Mesenchymal stem cell (in vitro differentiated cells and primary cell): ENCODE results near the gene SMARCD3.

Experiments used
- DNase-seq: peaks from one replicate; pipeline ENCODE4 v3.0.0-alpha.2; 2013
- H2AFZ ChIP-seq: one replicate; pipeline ENCODE4 v1.6.1; 2013; ENCODE audit warnings: low read depth, mild to moderate bottlenecking, control low read depth, inconsistent platforms, low read length, moderate library complexity
- H2AK5ac ChIP-seq: 2 replicates; pipeline ENCODE4 v1.6.1; 2013; ENCODE audit warnings: low read length, moderate library complexity, mild to moderate bottlenecking, inconsistent platforms; ENCODE audit not compliant: severe bottlenecking
- H2BK120ac ChIP-seq: one replicate; pipeline ENCODE4 v1.6.1; 2013; ENCODE audit warnings: low read depth, mild to moderate bottlenecking, inconsistent platforms, low read length, moderate library complexity
- H2BK12ac ChIP-seq, 2 experiments: one replicate each; pipeline ENCODE4 v1.6.1; 2013; ENCODE audit warnings: inconsistent platforms in 2 of 2, low read length in 2 of 2, mild to moderate bottlenecking in 2 of 2, moderate library complexity in 2 of 2, control low read depth in 1 of 2
- H2BK15ac ChIP-seq: one replicate; pipeline ENCODE4 v1.6.1; 2013; ENCODE audit warnings: mild to moderate bottlenecking, low read depth, inconsistent platforms; ENCODE audit not compliant: poor library complexity, severe bottlenecking
- H2BK5ac ChIP-seq: 2 replicates; pipeline ENCODE4 v1.6.1; 2013; ENCODE audit warnings: low read depth, mild to moderate bottlenecking, low read length, control low read depth, inconsistent platforms; ENCODE audit not compliant: poor library complexity, severe bottlenecking
- H3K14ac ChIP-seq, 2 experiments: one replicate each; pipeline ENCODE4 v1.6.1; 2013; ENCODE audit warnings: inconsistent platforms in 2 of 2, low read length in 2 of 2, control low read depth in 1 of 2, mild to moderate bottlenecking in 1 of 2, moderate library complexity in 1 of 2
- H3K18ac ChIP-seq, 2 experiments: one replicate each; pipeline ENCODE4 v1.6.1; 2013; ENCODE audit warnings: inconsistent platforms in 2 of 2, low read length in 2 of 2, control low read depth in 1 of 2, low read depth in 1 of 2, mild to moderate bottlenecking in 1 of 2
- H3K23ac ChIP-seq, 2 experiments: one replicate each; pipeline ENCODE4 v1.6.1; 2013; ENCODE audit warnings: inconsistent platforms in 2 of 2, low read length in 2 of 2, mild to moderate bottlenecking in 2 of 2, moderate library complexity in 2 of 2, control low read depth in 1 of 2
- H3K27ac ChIP-seq: 2 replicates; pipeline ENCODE4 v1.5.1; 2013; ENCODE audit warnings: mild to moderate bottlenecking, moderate library complexity, low read length, control low read depth, inconsistent platforms; ENCODE audit not compliant: poor library complexity, severe bottlenecking
- H3K27me3 ChIP-seq, 2 experiments: 2 replicates each; pipeline versions ENCODE4 v1.6.1 to v1.7.0; 2013; ENCODE audit warnings: low read length in 2 of 2, mild to moderate bottlenecking in 2 of 2, moderate library complexity in 2 of 2, control low read depth in 1 of 2, inconsistent platforms in 1 of 2; ENCODE audit not compliant: control insufficient read depth in 1 of 2, insufficient read depth in 1 of 2
- H3K36me3 ChIP-seq, 2 experiments: 2 replicates each; pipeline versions ENCODE4 v1.6.1 to v1.7.0; 2013; ENCODE audit warnings: low read length in 2 of 2, control low read depth in 1 of 2, inconsistent platforms in 1 of 2, low read depth in 1 of 2, mild to moderate bottlenecking in 1 of 2; ENCODE audit not compliant: insufficient read depth in 2 of 2, control insufficient read depth in 1 of 2
- H3K4ac ChIP-seq, 2 experiments: one replicate each; pipeline ENCODE4 v1.6.1; 2013; ENCODE audit warnings: inconsistent platforms in 2 of 2, low read length in 2 of 2, mild to moderate bottlenecking in 2 of 2, moderate library complexity in 2 of 2, control low read depth in 1 of 2, low read depth in 1 of 2
- H3K4me1 ChIP-seq: 2 replicates; pipeline ENCODE4 v1.6.1; 2013; ENCODE audit warnings: low read depth, low read length, control low read depth; ENCODE audit not compliant: control insufficient read depth, insufficient read depth
- H3K4me2 ChIP-seq: 2 replicates; pipeline ENCODE4 v1.6.1; 2013; ENCODE audit warnings: low read length, mild to moderate bottlenecking, inconsistent platforms; ENCODE audit not compliant: poor library complexity, severe bottlenecking
- H3K4me3 ChIP-seq, 2 experiments: 2 replicates each; pipeline versions ENCODE4 v1.5.1 to v1.7.0; 2013; ENCODE audit warnings: low read length in 2 of 2, mild to moderate bottlenecking in 2 of 2, control low read depth in 1 of 2, low read depth in 1 of 2; ENCODE audit not compliant: insufficient read depth in 1 of 2
- H3K79me1 ChIP-seq: replicated peaks from 2 replicates; pipeline ENCODE4 v1.6.1; 2013; ENCODE audit warnings: mild to moderate bottlenecking, control low read depth, low read length, inconsistent platforms; ENCODE audit not compliant: poor library complexity, severe bottlenecking
- H3K9ac ChIP-seq: 2 replicates; pipeline ENCODE4 v1.7.0; 2013; ENCODE audit warnings: mild to moderate bottlenecking, low read length, moderate library complexity
- H3K9me3 ChIP-seq: 2 replicates; pipeline ENCODE4 v1.7.0; 2013; ENCODE audit warnings: mild to moderate bottlenecking, low read length; ENCODE audit not compliant: control insufficient read depth
- H4K8ac ChIP-seq: one replicate; pipeline ENCODE4 v1.6.1; 2013; ENCODE audit warnings: inconsistent platforms, mild to moderate bottlenecking, low read length, moderate library complexity
- H4K91ac ChIP-seq: one replicate; pipeline ENCODE4 v1.6.1; 2013; ENCODE audit warnings: mild to moderate bottlenecking, low read length, inconsistent platforms
- WGBS: methylation state at CpG from one replicate; pipeline ENCODE4 v1.1.7; 2013; ENCODE audit warnings: mixed read lengths; 5-methylcytosine and 5-hydroxymethylcytosine counted together

Gene SMARCD3

GRCh38 chr7:151241755-151242096 lies 6.8 kb downstream of the SMARCD3 start:
- Histone ChIP-seq H3K4ac (no peak overlapping the region), H3K36me3 (peaks cover 55 to 64% of the 10 kb centered on the region in 2 experiments), H2BK15ac (no peak overlapping the region), H4K91ac (no peak overlapping the region), H3K23ac (no peak overlapping the region), H2BK5ac (no peak overlapping the region), H3K4me1 (peaks cover 22% of the 10 kb centered on the region), H2BK120ac (no peak overlapping the region), H3K4me2 (no peak overlapping the region), H3K9me3 (no peaks in the 10 kb centered on the region), H3K27ac (no peak overlapping the region), H3K79me1 (peaks cover 35% of the 10 kb centered on the region), H2AFZ (no peak overlapping the region), H3K27me3 (no peaks in the 10 kb centered on the region), H3K18ac (no peak overlapping the region), H3K9ac (no peak overlapping the region), H3K14ac (no peak overlapping the region), H2AK5ac (no peak overlapping the region), H2BK12ac (no peak overlapping the region), H4K8ac (no peak overlapping the region), H3K4me3 (no peak overlapping the region)
- WGBS, result 97% methylated on average over 9 of the region's 9 CpGs
- DNase-seq, result no peak

GRCh38 chr7:151240942-151241754 lies 7.3 kb downstream of the SMARCD3 start:
- Histone ChIP-seq H3K9ac (no peak overlapping the region), H3K18ac (no peak overlapping the region), H2AK5ac (no peak overlapping the region), H3K14ac (no peak overlapping the region), H4K8ac (no peak overlapping the region), H2AFZ (no peak overlapping the region), H3K4ac (no peak overlapping the region), H2BK15ac (no peak overlapping the region), H2BK12ac (no peak overlapping the region), H3K23ac (no peak overlapping the region), H3K79me1 (peaks cover 33% of the 10 kb centered on the region), H3K4me3 (no peak overlapping the region), H2BK120ac (no peak overlapping the region), H3K4me2 (no peak overlapping the region), H3K4me1 (peaks cover 19% of the 10 kb centered on the region), H3K36me3 (peaks cover 61 to 70% of the 10 kb centered on the region in 2 experiments), H3K27ac (no peak overlapping the region), H3K27me3 (no peaks in the 10 kb centered on the region), H2BK5ac (no peak overlapping the region), H4K91ac (no peak overlapping the region), H3K9me3 (no peaks in the 10 kb centered on the region)
- 93% methylated on average over 7 of the region's 7 CpGs for WGBS
- no peak for DNase-seq

GRCh38 chr7:151240536-151240935 lies 8.0 kb downstream of the SMARCD3 start:
- Histone ChIP-seq H3K9me3 (no peaks in the 10 kb centered on the region), H3K4me3 (no peak overlapping the region), H3K18ac (no peak overlapping the region), H3K4me2 (no peak overlapping the region), H3K4ac (no peak overlapping the region), H2BK5ac (no peak overlapping the region), H3K27ac (no peak overlapping the region), H2BK120ac (no peak overlapping the region), H3K36me3 (peaks cover 67 to 75% of the 10 kb centered on the region in 2 experiments), H4K8ac (no peak overlapping the region), H2AFZ (no peak overlapping the region), H3K27me3 (no peaks in the 10 kb centered on the region), H3K14ac (no peak overlapping the region), H3K9ac (no peak overlapping the region), H3K23ac (no peak overlapping the region), H4K91ac (no peak overlapping the region), H2AK5ac (no peak overlapping the region), H3K4me1 (peaks cover 17% of the 10 kb centered on the region), H2BK12ac (no peak overlapping the region), H2BK15ac (no peak overlapping the region), H3K79me1 (peaks cover 33% of the 10 kb centered on the region)
- WGBS, result 81% methylated on average over 3 of the region's 4 CpGs
- DNase-seq, result no peak

GRCh38 chr7:151239837-151240459 lies 8.5 kb downstream of the SMARCD3 start:
- Histone ChIP-seq H2AK5ac (no peak overlapping the region), H3K9ac (no peak overlapping the region), H2BK15ac (no peak overlapping the region), H2BK120ac (no peak overlapping the region), H2BK5ac (no peak overlapping the region), H3K36me3 (peaks cover 73 to 81% of the 10 kb centered on the region in 2 experiments), H4K8ac (no peak overlapping the region), H3K14ac (no peak overlapping the region), H2BK12ac (no peak overlapping the region), H3K23ac (no peak overlapping the region), H2AFZ (no peak overlapping the region), H3K4me1 (peaks cover 18% of the 10 kb centered on the region), H3K4me2 (no peak overlapping the region), H3K4me3 (no peak overlapping the region), H4K91ac (no peak overlapping the region), H3K79me1 (peaks cover 30% of the 10 kb centered on the region), H3K27me3 (no peaks in the 10 kb centered on the region), H3K27ac (no peak overlapping the region), H3K9me3 (no peaks in the 10 kb centered on the region), H3K4ac (no peak overlapping the region), H3K18ac (no peak overlapping the region)
- WGBS, result 89% methylated on average over 11 of the region's 11 CpGs
- no peak for DNase-seq
